H9 (cell line): ENCODE measurements around the gene CEP164. TPM values are rescaled to one million over a fixed set of nuclear protein-coding genes. Genes with fewer than 3 reads are reported as not detected.

Experiments
- DNase-seq: peaks from one replicate; pipeline ENCODE4 v3.0.0-alpha.2; 2017
- H2AFZ ChIP-seq: one replicate; pipeline ENCODE4 v1.6.1; 2013; ENCODE audit warnings: mild to moderate bottlenecking, low read length, control low read depth, moderate library complexity
- H2AK5ac ChIP-seq: 2 replicates; pipeline ENCODE4 v1.6.1; 2013; ENCODE audit warnings: low read length, control low read depth, mixed read lengths; ENCODE audit not compliant: insufficient read length
- H2BK120ac ChIP-seq: one replicate; pipeline ENCODE4 v1.6.1; 2013; ENCODE audit warnings: low read depth, mild to moderate bottlenecking, low read length, control low read depth, inconsistent platforms; ENCODE audit not compliant: poor library complexity, severe bottlenecking
- H2BK12ac ChIP-seq: 2 replicates; pipeline ENCODE4 v1.6.1; 2013; ENCODE audit warnings: low read length, control low read depth, mixed read lengths, low read depth; ENCODE audit not compliant: insufficient read length
- H2BK15ac ChIP-seq: 2 replicates; pipeline ENCODE4 v1.6.1; 2013; ENCODE audit warnings: low read depth, low read length, control low read depth
- H2BK20ac ChIP-seq: one replicate; pipeline ENCODE4 v1.6.1; 2013; ENCODE audit warnings: low read depth, mild to moderate bottlenecking, low read length, control low read depth, inconsistent platforms; ENCODE audit not compliant: poor library complexity, severe bottlenecking
- H2BK5ac ChIP-seq: 2 replicates; pipeline ENCODE4 v1.6.1; 2013; ENCODE audit warnings: low read length, control low read depth, mixed read lengths; ENCODE audit not compliant: insufficient read length
- H3K14ac ChIP-seq: 2 replicates; pipeline ENCODE4 v1.6.1; 2013; ENCODE audit warnings: low read length, control low read depth; ENCODE audit not compliant: insufficient read depth
- H3K18ac ChIP-seq: 2 replicates; pipeline ENCODE4 v1.6.1; 2013; ENCODE audit warnings: low read depth, mild to moderate bottlenecking, mixed read lengths, low read length, control low read depth; ENCODE audit not compliant: insufficient read length
- H3K23ac ChIP-seq: 2 replicates; pipeline ENCODE4 v1.6.1; 2013; ENCODE audit warnings: low read length, control low read depth, mixed read lengths, low read depth; ENCODE audit not compliant: insufficient read length
- H3K23me2 ChIP-seq: 2 replicates; pipeline ENCODE4 v1.6.1; 2013; ENCODE audit warnings: low read depth, mild to moderate bottlenecking, mixed read lengths, low read length, control low read depth; ENCODE audit not compliant: insufficient read length, poor library complexity, severe bottlenecking
- H3K27ac ChIP-seq: 2 replicates; pipeline ENCODE4 v1.5.1; 2013; ENCODE audit warnings: low read length, control low read depth, mixed read lengths, low read depth; ENCODE audit not compliant: insufficient read length
- H3K27me3 ChIP-seq: 2 replicates; pipeline ENCODE4 v1.6.1; 2013; ENCODE audit warnings: low read length, control low read depth, inconsistent platforms; ENCODE audit not compliant: insufficient read depth
- H3K4ac ChIP-seq: 2 replicates; pipeline ENCODE4 v1.6.1; 2013; ENCODE audit warnings: low read depth, mild to moderate bottlenecking, control low read depth, inconsistent platforms, low read length, moderate library complexity
- H3K4me1 ChIP-seq: 2 replicates; pipeline ENCODE4 v1.6.1; 2013; ENCODE audit warnings: low read length, control low read depth, inconsistent platforms; ENCODE audit not compliant: insufficient read depth
- H3K4me2 ChIP-seq: 2 replicates; pipeline ENCODE4 v1.6.1; 2013; ENCODE audit warnings: low read length, control low read depth, mixed read lengths; ENCODE audit not compliant: insufficient read length, insufficient read depth
- H3K56ac ChIP-seq: 2 replicates; pipeline ENCODE4 v1.6.1; 2013; ENCODE audit warnings: low read depth, mild to moderate bottlenecking, mixed read lengths, low read length, control low read depth; ENCODE audit not compliant: insufficient read length
- H3K79me1 ChIP-seq: 2 replicates; pipeline ENCODE4 v1.6.1; 2013; ENCODE audit warnings: low read depth, mild to moderate bottlenecking, moderate library complexity, low read length, control low read depth, inconsistent platforms; ENCODE audit not compliant: insufficient read depth, poor library complexity, severe bottlenecking
- H3K79me2 ChIP-seq: 2 replicates; pipeline ENCODE4 v1.6.1; 2013; ENCODE audit warnings: low read length, control low read depth, inconsistent platforms; ENCODE audit not compliant: insufficient read depth
- H3K9ac ChIP-seq: 2 replicates; pipeline ENCODE4 v1.6.1; 2013; ENCODE audit warnings: low read length, control low read depth, mixed read lengths; ENCODE audit not compliant: insufficient read length; ENCODE audit errors: extremely low read depth
- H3K9me3 ChIP-seq: one replicate; pipeline ENCODE4 v1.6.1; 2013; ENCODE audit warnings: low read depth, low read length, inconsistent platforms; ENCODE audit not compliant: control insufficient read depth
- H3T11ph ChIP-seq: one replicate; pipeline ENCODE4 v1.6.1; 2013; ENCODE audit warnings: mild to moderate bottlenecking, low read length, control low read depth, inconsistent platforms
- H4K20me1 ChIP-seq: one replicate; pipeline ENCODE4 v1.6.1; 2013; ENCODE audit not compliant: control insufficient read depth, insufficient read length, insufficient read depth
- H4K5ac ChIP-seq: 2 replicates; pipeline ENCODE4 v1.6.1; 2013; ENCODE audit warnings: low read depth, mild to moderate bottlenecking, mixed read lengths, low read length, control low read depth; ENCODE audit not compliant: insufficient read length
- H4K8ac ChIP-seq: replicated peaks from 2 replicates; pipeline ENCODE4 v1.6.1; 2013; ENCODE audit warnings: low read length, control low read depth, mixed read lengths, low read depth; ENCODE audit not compliant: insufficient read length
- H4K91ac ChIP-seq: 2 replicates; pipeline ENCODE4 v1.6.1; 2013; ENCODE audit warnings: low read depth, mild to moderate bottlenecking, moderate library complexity, mixed read lengths, low read length, control low read depth; ENCODE audit not compliant: insufficient read length
- H3K27ac Mint-ChIP-seq, 3 experiments: 2 replicates in 2 of 3; 3 replicates in 1 of 3; pipeline ENCODE4 v1.8.0; 2020 to 2021; ENCODE audit warnings: mixed read lengths in 3 of 3, mild to moderate bottlenecking in 1 of 3, moderate library complexity in 1 of 3
- H3K27me3 Mint-ChIP-seq: 2 replicates; pipeline ENCODE4 v1.8.0; 2021; ENCODE audit warnings: low read depth, mild to moderate bottlenecking, moderate library complexity, mixed read lengths
- H3K36me3 Mint-ChIP-seq, 3 experiments: 2 replicates in 2 of 3; 3 replicates in 1 of 3; pipeline ENCODE4 v1.8.0; 2020 to 2021; ENCODE audit warnings: low read depth in 3 of 3, mixed read lengths in 3 of 3; ENCODE audit not compliant: insufficient read depth in 1 of 3
- H3K4me1 Mint-ChIP-seq, 2 experiments: 2 replicates each; pipeline ENCODE4 v1.8.0; 2020; ENCODE audit warnings: mixed read lengths in 2 of 2
- H3K4me3 Mint-ChIP-seq, 2 experiments: 2 replicates in 1 of 2; 3 replicates in 1 of 2; pipeline ENCODE4 v1.8.0; 2020 to 2021; ENCODE audit warnings: mild to moderate bottlenecking in 2 of 2, mixed read lengths in 2 of 2, moderate library complexity in 1 of 2
- H3K9me3 Mint-ChIP-seq, 2 experiments: 2 replicates in 1 of 2; 3 replicates in 1 of 2; pipeline ENCODE4 v1.8.0; 2020; ENCODE audit warnings: mild to moderate bottlenecking in 2 of 2, mixed read lengths in 2 of 2, moderate library complexity in 1 of 2
- CTCF ChIP-seq: fragments of 200-600 bp; sonication (generic); conservative IDR thresholded peaks from 3 replicates; pipeline ENCODE4 v1.8.0; 2021; ENCODE audit warnings: antibody characterized with exemption, mild to moderate bottlenecking
- WGBS: extraction: QIAGEN DNeasy Blood & Tissue Kit; methylation state at CpG from one replicate; pipeline ENCODE4 v1.1.7; 2013; ENCODE audit warnings: missing lambda C conversion rate, low lambda C conversion rate, mixed read lengths; ENCODE audit not compliant: insufficient read length; ENCODE audit errors: extremely low coverage; 5-methylcytosine and 5-hydroxymethylcytosine counted together
- total RNA-seq: library from RNA; stranded (reverse); gene quantifications from 2 replicates; pipeline ENCODE4 v1.2.1, GENCODE V29; 2021

Gene CEP164
- total RNA-seq, 1 experiment from 2014 or later, result 24.9 TPM

GRCh38 chr11:117434481-117434880 is 106.8 kb downstream of the CEP164 start:
- no peak overlapping the region for H4K8ac ChIP-seq
- Mint-ChIP-seq H3K4me1 (peaks cover 26 to 30% of the 10 kb centered on the region in 2 experiments), H3K4me3 (no peak overlapping the region), H3K27ac (no peak overlapping the region), H3K36me3 (no peaks in the 10 kb centered on the region), H3K9me3 (no peaks in the 10 kb centered on the region), H3K27me3 (peaks cover 11% of the 10 kb centered on the region)
- H3K23me2 ChIP-seq, result no peaks in the 10 kb centered on the region
- no peak overlapping the region for H3K18ac ChIP-seq
- no peaks in the 10 kb centered on the region for H3K9me3 ChIP-seq
- no peak overlapping the region for H2BK5ac ChIP-seq
- H4K20me1 ChIP-seq, result no peaks in the 10 kb centered on the region
- no peaks in the 10 kb centered on the region for H3K27me3 ChIP-seq
- H3K9ac ChIP-seq, result no peak overlapping the region
- H4K5ac ChIP-seq, result no peak overlapping the region
- no peak overlapping the region for H4K91ac ChIP-seq
- no peak overlapping the region for H3K23ac ChIP-seq
- H3K79me2 ChIP-seq, result no peaks in the 10 kb centered on the region
- H3K27ac ChIP-seq, result no peak overlapping the region
- no peak overlapping the region for H3K56ac ChIP-seq
- no peaks in the 10 kb centered on the region for H3K79me1 ChIP-seq
- no peak overlapping the region for H2BK12ac ChIP-seq
- H2BK20ac ChIP-seq, result no peak overlapping the region
- H3K14ac ChIP-seq, result no peak overlapping the region
- H2BK120ac ChIP-seq, result no peak overlapping the region
- H2BK15ac ChIP-seq, result no peak overlapping the region
- DNase-seq, result no peak
- no peak overlapping the region for H2AK5ac ChIP-seq
- no peak overlapping the region for H2AFZ ChIP-seq
- H3T11ph ChIP-seq, result no peak overlapping the region
- H3K4me2 ChIP-seq, result no peak overlapping the region
- no peaks in the 10 kb centered on the region for H3K4me1 ChIP-seq
- no peak for TF ChIP-seq CTCF
- no peak overlapping the region for H3K4ac ChIP-seq
- 100% methylated on average over 1 of the region's 1 CpG for WGBS
